OCI-LY3 (cell line): ENCODE results near the gene RIGI.

Experiments used
- H2AFZ ChIP-seq: fragments of 200-600, 300-600 bp; shearing (Covaris generic); 2 replicates; pipeline ENCODE4 v1.6.0; 2014; ENCODE audit warnings: antibody characterized with exemption, low read depth, low read length
- H3K27ac ChIP-seq: fragments of 200-600, 300-600 bp; sonication (generic); 2 replicates; pipeline ENCODE4 v1.5.1; 2014; ENCODE audit warnings: mild to moderate bottlenecking, low read length, moderate library complexity, mixed read lengths
- H3K27me3 ChIP-seq: fragments of 200-600, 300-600 bp; sonication (generic); 2 replicates; pipeline ENCODE4 v1.6.1; 2014; ENCODE audit warnings: low read depth, low read length, mixed read lengths
- H3K36me3 ChIP-seq: fragments of 200-600, 300-600 bp; sonication (generic); replicated peaks from 2 replicates; pipeline ENCODE3; 2014; ENCODE audit warnings: low read depth, low read length, mixed read lengths
- H3K4me1 ChIP-seq: fragments of 300-600, 200-600 bp; sonication (generic); 2 replicates; pipeline ENCODE4 v1.6.1; 2014; ENCODE audit warnings: low read length, mixed read lengths
- H3K4me2 ChIP-seq: fragments of 200-600, 300-600 bp; sonication (generic); 2 replicates; pipeline ENCODE4 v1.6.1; 2014; ENCODE audit warnings: low read length, mixed read lengths
- H3K4me3 ChIP-seq: fragments of 300-600, 200-600 bp; sonication (generic); 2 replicates; pipeline ENCODE4 v1.5.1; 2014; ENCODE audit warnings: antibody characterized with exemption, mild to moderate bottlenecking, low read length, moderate library complexity
- H3K79me2 ChIP-seq: fragments of 300-600, 200-600 bp; shearing (Covaris generic); 2 replicates; pipeline ENCODE4 v1.6.1; 2014; ENCODE audit warnings: mild to moderate bottlenecking, low read length, mixed read lengths
- H3K9ac ChIP-seq: fragments of 300-600, 200-600 bp; shearing (Covaris generic); 2 replicates; pipeline ENCODE4 v1.6.0; 2014; ENCODE audit warnings: mild to moderate bottlenecking, low read length, moderate library complexity
- H3K9me3 ChIP-seq: fragments of 200-600, 300-600 bp; shearing (Covaris generic); 2 replicates; pipeline ENCODE4 v1.6.1; 2014; ENCODE audit warnings: low read length, mixed read lengths; ENCODE audit not compliant: insufficient read depth
- H4K20me1 ChIP-seq: fragments of 200-600, 300-600 bp; sonication (generic); 2 replicates; pipeline ENCODE4 v1.6.1; 2016; ENCODE audit warnings: low read length, mixed read lengths; ENCODE audit not compliant: insufficient read depth
- EZH2phosphoT487 ChIP-seq: fragments of 200-600 bp; shearing (Covaris generic); IDR thresholded peaks from 2 replicates; pipeline ENCODE4 v1.6.1; 2018; ENCODE audit warnings: antibody characterized with exemption, mixed run types, low read depth
- TF ChIP-seq, protein P1 (sequence below): fragments of 200-600, 300-600 bp; sonication (generic); IDR thresholded peaks from 2 replicates; pipeline ENCODE4 v1.5.1; 2014; ENCODE audit warnings: antibody characterized with exemption, low read length, low read depth

Gene RIGI

DNA sequence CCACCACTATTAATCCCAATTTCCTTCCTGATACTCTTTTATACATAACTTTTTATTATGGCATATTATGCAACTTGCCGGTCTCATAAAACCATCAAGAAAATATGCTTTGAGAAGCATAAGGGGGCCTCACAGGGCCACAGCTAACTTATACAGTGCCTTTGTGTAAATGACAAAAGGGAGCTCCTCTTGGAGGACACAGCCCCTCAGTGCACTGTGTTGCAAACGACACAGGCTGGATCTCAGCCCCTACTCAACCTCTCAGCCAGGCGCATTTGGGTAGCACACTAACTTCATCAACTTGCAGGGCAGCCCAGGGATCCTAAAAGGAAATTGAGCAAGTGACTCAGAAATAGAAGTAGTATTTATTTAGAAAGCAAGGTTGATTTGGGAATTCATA lies 35.4 kb downstream of the RIGI start:
- Histone ChIP-seq H3K9me3 (no peaks in the 10 kb centered on the region), H2AFZ (no peak overlapping the region), H3K9ac (no peak overlapping the region), H3K4me1 (no peaks in the 10 kb centered on the region), H4K20me1 (no peaks in the 10 kb centered on the region), H3K79me2 (no peaks in the 10 kb centered on the region), H3K27ac (no peak overlapping the region), H3K36me3 (no peaks in the 10 kb centered on the region), H3K27me3 (no peaks in the 10 kb centered on the region), H3K4me2 (no peak overlapping the region), H3K4me3 (no peak overlapping the region)
- TF ChIP-seq, protein P1, sequence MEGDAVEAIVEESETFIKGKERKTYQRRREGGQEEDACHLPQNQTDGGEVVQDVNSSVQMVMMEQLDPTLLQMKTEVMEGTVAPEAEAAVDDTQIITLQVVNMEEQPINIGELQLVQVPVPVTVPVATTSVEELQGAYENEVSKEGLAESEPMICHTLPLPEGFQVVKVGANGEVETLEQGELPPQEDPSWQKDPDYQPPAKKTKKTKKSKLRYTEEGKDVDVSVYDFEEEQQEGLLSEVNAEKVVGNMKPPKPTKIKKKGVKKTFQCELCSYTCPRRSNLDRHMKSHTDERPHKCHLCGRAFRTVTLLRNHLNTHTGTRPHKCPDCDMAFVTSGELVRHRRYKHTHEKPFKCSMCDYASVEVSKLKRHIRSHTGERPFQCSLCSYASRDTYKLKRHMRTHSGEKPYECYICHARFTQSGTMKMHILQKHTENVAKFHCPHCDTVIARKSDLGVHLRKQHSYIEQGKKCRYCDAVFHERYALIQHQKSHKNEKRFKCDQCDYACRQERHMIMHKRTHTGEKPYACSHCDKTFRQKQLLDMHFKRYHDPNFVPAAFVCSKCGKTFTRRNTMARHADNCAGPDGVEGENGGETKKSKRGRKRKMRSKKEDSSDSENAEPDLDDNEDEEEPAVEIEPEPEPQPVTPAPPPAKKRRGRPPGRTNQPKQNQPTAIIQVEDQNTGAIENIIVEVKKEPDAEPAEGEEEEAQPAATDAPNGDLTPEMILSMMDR = no peak
- TF ChIP-seq EZH2phosphoT487 = no peak

DNA sequence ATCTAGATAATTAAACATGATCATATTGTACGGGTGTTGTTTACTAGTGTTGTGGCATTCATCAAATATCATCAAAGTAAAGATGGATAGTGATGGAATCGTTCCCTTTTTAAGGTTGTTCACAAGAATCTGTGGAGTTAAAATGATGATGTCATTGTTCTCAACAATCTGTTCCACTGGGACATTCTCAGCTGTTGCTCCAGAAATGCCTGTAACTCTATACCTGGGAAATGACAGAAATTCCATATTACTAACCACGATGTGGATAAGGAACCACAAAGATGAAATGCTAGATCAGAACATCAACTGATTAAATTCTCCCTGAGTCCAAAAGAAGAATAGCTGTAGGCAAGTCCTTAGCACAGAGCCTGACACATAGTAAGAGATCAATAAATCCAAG lies 38.0 kb downstream of the RIGI start:
- no peak overlapping the region for H3K4me3 ChIP-seq
- no peak overlapping the region for H2AFZ ChIP-seq
- no peaks in the 10 kb centered on the region for H3K79me2 ChIP-seq
- TF ChIP-seq, protein P1 = no peak
- no peak for TF ChIP-seq EZH2phosphoT487
- H3K36me3 ChIP-seq = no peaks in the 10 kb centered on the region
- H3K9me3 ChIP-seq = no peaks in the 10 kb centered on the region
- H3K4me1 ChIP-seq = peaks cover 11% of the 10 kb centered on the region
- H3K27me3 ChIP-seq = no peaks in the 10 kb centered on the region
- no peaks in the 10 kb centered on the region for H4K20me1 ChIP-seq
- no peak overlapping the region for H3K27ac ChIP-seq
- H3K9ac ChIP-seq = no peak overlapping the region
- no peak overlapping the region for H3K4me2 ChIP-seq

DNA sequence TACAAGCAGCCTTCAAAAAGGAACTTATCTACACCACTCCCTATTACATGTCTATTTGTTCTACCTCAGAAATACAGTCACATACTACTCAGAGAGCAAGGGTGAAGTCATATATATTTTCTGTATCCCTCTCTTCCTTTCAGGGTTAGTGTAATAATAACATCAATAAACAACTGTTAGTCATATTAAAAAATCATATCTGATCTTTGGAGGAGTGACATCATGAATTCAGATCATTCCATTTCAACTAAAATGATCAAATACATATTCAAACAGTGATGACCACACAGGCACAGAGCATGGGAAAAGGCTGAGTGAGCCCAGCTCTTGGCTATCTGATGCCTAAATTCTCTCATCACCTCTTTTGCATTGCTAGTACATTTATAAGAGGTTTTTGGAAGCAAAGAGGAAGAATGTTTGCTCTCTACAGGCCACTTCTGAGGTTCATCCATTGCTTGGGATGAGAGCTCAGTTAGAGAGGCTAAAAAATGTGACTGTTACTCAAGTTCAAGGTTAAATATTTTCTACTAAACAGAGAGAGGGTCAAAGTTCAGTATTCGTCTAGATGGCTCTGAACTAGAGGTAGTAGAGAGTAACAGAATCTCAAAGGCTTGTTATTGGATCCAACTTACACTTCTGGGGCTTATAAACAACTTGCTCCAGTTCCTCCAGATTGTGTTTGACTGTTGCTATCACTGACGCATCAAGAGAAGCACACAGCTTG lies 39.0 kb downstream of the RIGI start:
- Histone ChIP-seq H3K9ac (no peak overlapping the region), H3K4me1 (peaks cover 14% of the 10 kb centered on the region), H4K20me1 (no peaks in the 10 kb centered on the region), H3K36me3 (no peaks in the 10 kb centered on the region), H3K27me3 (no peaks in the 10 kb centered on the region), H3K4me2 (no peak overlapping the region), H3K79me2 (no peaks in the 10 kb centered on the region), H3K4me3 (no peak overlapping the region), H3K27ac (no peak overlapping the region), H3K9me3 (no peaks in the 10 kb centered on the region), H2AFZ (no peak overlapping the region)
- no peak for TF ChIP-seq EZH2phosphoT487
- TF ChIP-seq, protein P1 = no peak

DNA sequence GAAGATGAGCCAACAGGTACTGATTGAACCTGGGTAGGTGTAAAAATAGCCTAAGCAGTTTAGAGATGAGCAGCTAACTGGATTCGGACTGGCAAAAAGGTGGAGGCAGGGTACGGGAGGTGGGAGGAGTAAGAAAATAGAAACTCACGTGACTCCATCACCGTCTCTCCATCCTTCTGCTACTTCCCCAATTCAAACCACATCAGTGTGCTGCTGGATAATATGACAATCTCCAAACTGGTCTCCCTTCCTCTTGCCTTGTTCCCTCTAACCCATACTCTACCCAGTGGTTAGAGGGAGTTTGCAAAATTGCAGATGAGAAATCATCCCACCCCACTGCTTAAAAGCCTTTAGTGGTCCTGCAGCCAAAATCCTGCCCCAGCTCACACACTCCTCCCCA lies 42.7 kb downstream of the RIGI start:
- peak overlapping the region; percentile 36 for H3K4me3 ChIP-seq
- peaks cover 14% of the 10 kb centered on the region for H3K4me1 ChIP-seq
- H3K9me3 ChIP-seq = no peaks in the 10 kb centered on the region
- H3K79me2 ChIP-seq = no peaks in the 10 kb centered on the region
- no peaks in the 10 kb centered on the region for H3K27me3 ChIP-seq
- no peak overlapping the region for H3K27ac ChIP-seq
- no peaks in the 10 kb centered on the region for H3K36me3 ChIP-seq
- TF ChIP-seq, protein P1 = no peak
- no peak for TF ChIP-seq EZH2phosphoT487
- H3K4me2 ChIP-seq = peak overlapping the region; percentile 62
- H2AFZ ChIP-seq = peak overlapping the region; percentile 90
- H4K20me1 ChIP-seq = no peaks in the 10 kb centered on the region
- no peak overlapping the region for H3K9ac ChIP-seq
